ENCODE data around the gene LANCL3. TPM values are rescaled to one million over a fixed set of nuclear protein-coding genes. Genes with fewer than 3 reads are reported as not detected.

Gene LANCL3
- total RNA-seq, 1 experiment from 2014 or later: 0.48 TPM

DNA sequence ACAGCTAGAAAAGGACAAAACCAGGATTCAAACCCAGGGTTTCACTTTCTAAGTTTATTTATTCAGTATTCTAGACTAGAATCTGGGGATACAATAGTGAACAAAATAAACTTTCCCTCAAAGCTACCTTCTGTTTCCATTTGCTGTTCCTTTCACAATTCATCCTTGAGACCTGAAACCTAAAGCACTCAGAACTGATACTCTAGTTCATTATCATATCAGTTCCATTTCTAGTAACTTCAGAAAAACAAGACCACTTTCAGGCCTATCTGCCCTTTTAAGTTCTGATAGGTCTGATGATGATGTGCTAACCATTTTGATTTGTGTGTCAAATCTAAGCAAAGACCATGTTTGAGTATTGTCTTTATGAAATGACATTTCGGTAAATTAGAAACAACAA, 106.3 kb downstream of the LANCL3 start (continued):
- TF ChIP-seq KAT7 (CRISPR knock-in tag; IDR thresholded peaks at IDR 0.05; ENCODE audit: borderline replicate concordance) (no peak), ZNF671 (CRISPR knock-in tag; IDR thresholded peaks at IDR 0.05) (no peak)

DNA sequence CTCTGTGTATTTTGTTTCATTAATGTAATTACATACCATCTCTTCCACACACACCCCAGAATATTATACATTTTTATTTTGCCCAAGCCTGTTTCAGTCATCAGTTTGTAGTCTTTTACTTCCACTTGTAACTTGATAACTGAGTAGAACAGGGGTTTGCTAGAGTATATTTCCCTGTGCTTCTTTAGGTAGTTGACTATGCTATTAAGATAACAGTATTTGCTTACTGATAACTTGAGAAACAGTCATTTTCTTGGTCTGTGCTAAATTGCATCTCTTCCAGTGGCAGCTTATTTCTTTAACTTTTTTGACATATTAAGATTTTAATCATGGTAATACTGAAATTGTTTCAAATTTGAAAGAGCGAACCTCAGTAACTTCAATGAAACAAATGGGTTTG, 107.1 kb downstream of the LANCL3 start:
- TF ChIP-seq, protein P1, sequence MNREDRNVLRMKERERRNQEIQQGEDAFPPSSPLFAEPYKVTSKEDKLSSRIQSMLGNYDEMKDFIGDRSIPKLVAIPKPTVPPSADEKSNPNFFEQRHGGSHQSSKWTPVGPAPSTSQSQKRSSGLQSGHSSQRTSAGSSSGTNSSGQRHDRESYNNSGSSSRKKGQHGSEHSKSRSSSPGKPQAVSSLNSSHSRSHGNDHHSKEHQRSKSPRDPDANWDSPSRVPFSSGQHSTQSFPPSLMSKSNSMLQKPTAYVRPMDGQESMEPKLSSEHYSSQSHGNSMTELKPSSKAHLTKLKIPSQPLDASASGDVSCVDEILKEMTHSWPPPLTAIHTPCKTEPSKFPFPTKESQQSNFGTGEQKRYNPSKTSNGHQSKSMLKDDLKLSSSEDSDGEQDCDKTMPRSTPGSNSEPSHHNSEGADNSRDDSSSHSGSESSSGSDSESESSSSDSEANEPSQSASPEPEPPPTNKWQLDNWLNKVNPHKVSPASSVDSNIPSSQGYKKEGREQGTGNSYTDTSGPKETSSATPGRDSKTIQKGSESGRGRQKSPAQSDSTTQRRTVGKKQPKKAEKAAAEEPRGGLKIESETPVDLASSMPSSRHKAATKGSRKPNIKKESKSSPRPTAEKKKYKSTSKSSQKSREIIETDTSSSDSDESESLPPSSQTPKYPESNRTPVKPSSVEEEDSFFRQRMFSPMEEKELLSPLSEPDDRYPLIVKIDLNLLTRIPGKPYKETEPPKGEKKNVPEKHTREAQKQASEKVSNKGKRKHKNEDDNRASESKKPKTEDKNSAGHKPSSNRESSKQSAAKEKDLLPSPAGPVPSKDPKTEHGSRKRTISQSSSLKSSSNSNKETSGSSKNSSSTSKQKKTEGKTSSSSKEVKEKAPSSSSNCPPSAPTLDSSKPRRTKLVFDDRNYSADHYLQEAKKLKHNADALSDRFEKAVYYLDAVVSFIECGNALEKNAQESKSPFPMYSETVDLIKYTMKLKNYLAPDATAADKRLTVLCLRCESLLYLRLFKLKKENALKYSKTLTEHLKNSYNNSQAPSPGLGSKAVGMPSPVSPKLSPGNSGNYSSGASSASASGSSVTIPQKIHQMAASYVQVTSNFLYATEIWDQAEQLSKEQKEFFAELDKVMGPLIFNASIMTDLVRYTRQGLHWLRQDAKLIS (CRISPR knock-in tag; IDR thresholded peaks at IDR 0.05; ENCODE audit: borderline replicate concordance): no peak
- TF ChIP-seq, protein P2, sequence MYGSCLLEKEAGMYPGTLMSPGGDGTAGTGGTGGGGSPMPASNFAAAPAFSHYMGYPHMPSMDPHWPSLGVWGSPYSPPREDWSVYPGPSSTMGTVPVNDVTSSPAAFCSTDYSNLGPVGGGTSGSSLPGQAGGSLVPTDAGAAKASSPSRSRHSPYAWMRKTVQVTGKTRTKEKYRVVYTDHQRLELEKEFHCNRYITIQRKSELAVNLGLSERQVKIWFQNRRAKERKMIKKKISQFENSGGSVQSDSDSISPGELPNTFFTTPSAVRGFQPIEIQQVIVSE (CRISPR knock-in tag; IDR thresholded peaks at IDR 0.05; ENCODE audit: borderline replicate concordance): no peak
- TF ChIP-seq ZNF121 (CRISPR knock-in tag; IDR thresholded peaks at IDR 0.05): no peak
- TF ChIP-seq, protein P3, sequence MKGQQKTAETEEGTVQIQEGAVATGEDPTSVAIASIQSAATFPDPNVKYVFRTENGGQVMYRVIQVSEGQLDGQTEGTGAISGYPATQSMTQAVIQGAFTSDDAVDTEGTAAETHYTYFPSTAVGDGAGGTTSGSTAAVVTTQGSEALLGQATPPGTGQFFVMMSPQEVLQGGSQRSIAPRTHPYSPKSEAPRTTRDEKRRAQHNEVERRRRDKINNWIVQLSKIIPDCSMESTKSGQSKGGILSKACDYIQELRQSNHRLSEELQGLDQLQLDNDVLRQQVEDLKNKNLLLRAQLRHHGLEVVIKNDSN (CRISPR knock-in tag; IDR thresholded peaks at IDR 0.05): no peak
- no peak for TF ChIP-seq OVOL2 (CRISPR knock-in tag; IDR thresholded peaks at IDR 0.05; ENCODE audit: borderline replicate concordance)
- TF ChIP-seq, protein P4, sequence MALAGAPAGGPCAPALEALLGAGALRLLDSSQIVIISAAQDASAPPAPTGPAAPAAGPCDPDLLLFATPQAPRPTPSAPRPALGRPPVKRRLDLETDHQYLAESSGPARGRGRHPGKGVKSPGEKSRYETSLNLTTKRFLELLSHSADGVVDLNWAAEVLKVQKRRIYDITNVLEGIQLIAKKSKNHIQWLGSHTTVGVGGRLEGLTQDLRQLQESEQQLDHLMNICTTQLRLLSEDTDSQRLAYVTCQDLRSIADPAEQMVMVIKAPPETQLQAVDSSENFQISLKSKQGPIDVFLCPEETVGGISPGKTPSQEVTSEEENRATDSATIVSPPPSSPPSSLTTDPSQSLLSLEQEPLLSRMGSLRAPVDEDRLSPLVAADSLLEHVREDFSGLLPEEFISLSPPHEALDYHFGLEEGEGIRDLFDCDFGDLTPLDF (CRISPR knock-in tag; IDR thresholded peaks at IDR 0.05): no peak
- TF ChIP-seq, protein P5, sequence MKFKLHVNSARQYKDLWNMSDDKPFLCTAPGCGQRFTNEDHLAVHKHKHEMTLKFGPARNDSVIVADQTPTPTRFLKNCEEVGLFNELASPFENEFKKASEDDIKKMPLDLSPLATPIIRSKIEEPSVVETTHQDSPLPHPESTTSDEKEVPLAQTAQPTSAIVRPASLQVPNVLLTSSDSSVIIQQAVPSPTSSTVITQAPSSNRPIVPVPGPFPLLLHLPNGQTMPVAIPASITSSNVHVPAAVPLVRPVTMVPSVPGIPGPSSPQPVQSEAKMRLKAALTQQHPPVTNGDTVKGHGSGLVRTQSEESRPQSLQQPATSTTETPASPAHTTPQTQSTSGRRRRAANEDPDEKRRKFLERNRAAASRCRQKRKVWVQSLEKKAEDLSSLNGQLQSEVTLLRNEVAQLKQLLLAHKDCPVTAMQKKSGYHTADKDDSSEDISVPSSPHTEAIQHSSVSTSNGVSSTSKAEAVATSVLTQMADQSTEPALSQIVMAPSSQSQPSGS (CRISPR knock-in tag; IDR thresholded peaks at IDR 0.05; ENCODE audit: borderline replicate concordance, low read depth): no peak
- TF ChIP-seq, protein P6, sequence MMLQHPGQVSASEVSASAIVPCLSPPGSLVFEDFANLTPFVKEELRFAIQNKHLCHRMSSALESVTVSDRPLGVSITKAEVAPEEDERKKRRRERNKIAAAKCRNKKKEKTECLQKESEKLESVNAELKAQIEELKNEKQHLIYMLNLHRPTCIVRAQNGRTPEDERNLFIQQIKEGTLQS (CRISPR knock-in tag; conservative IDR thresholded peaks at IDR 0.05): no peak
- H3K4me3 Mint-ChIP-seq: no peak overlapping the region
- 0 out of 2 replicates have a peak, but pooled peaks cover 3% of the 10 kb centered on the region for H3K4me1 Mint-ChIP-seq
- H3K27me3 Mint-ChIP-seq (ENCODE audit: low read depth): no peaks in the 10 kb centered on the region
- H3K27ac Mint-ChIP-seq: no peak overlapping the region
- CTCF ChIA-PET: no interaction called here
- POLR2A ChIA-PET: no interaction called here
- ATAC-seq (no peak), DNase-seq (ENCODE audit: low spot score) (no peak)
- no peaks in the 10 kb centered on the region for H3K36me3 Mint-ChIP-seq
- H3K9me3 Mint-ChIP-seq: no peaks in the 10 kb centered on the region

DNA sequence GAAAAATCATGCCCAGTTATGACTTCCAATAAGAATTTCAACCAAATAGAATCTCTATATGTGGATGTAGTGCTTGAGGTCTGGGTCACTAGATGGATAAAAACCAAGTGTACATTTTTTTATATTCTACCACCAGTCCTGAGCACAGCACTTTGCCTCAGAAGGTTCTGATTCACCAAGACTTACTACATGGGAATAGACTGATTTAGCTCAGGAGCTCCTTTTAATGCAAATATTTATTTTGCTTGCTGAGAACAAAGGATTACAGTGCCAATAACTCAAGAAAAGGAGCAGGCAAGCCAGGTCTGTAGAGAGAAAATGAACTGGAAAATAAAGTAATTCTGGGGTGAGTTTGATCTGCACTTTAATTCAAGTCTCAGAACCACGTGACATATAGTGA, 107.8 kb downstream of the LANCL3 start:
- CTCF ChIA-PET: no interaction called here
- Mint-ChIP-seq H3K4me3 (no peak overlapping the region), H3K27ac (no peak overlapping the region), H3K9me3 (no peaks in the 10 kb centered on the region), H3K4me1 (peaks cover 4% of the 10 kb centered on the region), H3K27me3 (ENCODE audit: low read depth) (no peaks in the 10 kb centered on the region), H3K36me3 (no peaks in the 10 kb centered on the region)
- POLR2A ChIA-PET: no interaction called here
- DNase-seq (ENCODE audit: low spot score) (no peak), ATAC-seq (no peak)
- TF ChIP-seq, protein P1 (CRISPR knock-in tag; IDR thresholded peaks at IDR 0.05; ENCODE audit: borderline replicate concordance): no peak
- no peak for TF ChIP-seq SP1 (CRISPR knock-in tag; conservative IDR thresholded peaks at IDR 0.05)
- TF ChIP-seq SMAD3 (CRISPR knock-in tag; IDR thresholded peaks at IDR 0.05; ENCODE audit: borderline replicate concordance): no peak
- TF ChIP-seq ESRRA (CRISPR knock-in tag; IDR thresholded peaks at IDR 0.05; ENCODE audit: borderline replicate concordance): no peak
- no peak for TF ChIP-seq CBFB (CRISPR knock-in tag; IDR thresholded peaks at IDR 0.05; ENCODE audit: low read depth)
- no peak for TF ChIP-seq HMGA2 (CRISPR knock-in tag; IDR thresholded peaks at IDR 0.05)
- TF ChIP-seq NR1H2 (CRISPR knock-in tag; IDR thresholded peaks at IDR 0.05): no peak
- no peak for TF ChIP-seq ZNF219 (CRISPR knock-in tag; IDR thresholded peaks at IDR 0.05; ENCODE audit: borderline replicate concordance)
- TF ChIP-seq, protein P3 (CRISPR knock-in tag; IDR thresholded peaks at IDR 0.05): no peak
- TF ChIP-seq GTF2I (CRISPR knock-in tag; conservative IDR thresholded peaks at IDR 0.05): no peak
- TF ChIP-seq, protein P7, sequence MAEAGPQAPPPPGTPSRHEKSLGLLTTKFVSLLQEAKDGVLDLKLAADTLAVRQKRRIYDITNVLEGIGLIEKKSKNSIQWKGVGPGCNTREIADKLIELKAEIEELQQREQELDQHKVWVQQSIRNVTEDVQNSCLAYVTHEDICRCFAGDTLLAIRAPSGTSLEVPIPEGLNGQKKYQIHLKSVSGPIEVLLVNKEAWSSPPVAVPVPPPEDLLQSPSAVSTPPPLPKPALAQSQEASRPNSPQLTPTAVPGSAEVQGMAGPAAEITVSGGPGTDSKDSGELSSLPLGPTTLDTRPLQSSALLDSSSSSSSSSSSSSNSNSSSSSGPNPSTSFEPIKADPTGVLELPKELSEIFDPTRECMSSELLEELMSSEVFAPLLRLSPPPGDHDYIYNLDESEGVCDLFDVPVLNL (CRISPR knock-in tag; IDR thresholded peaks at IDR 0.05; ENCODE audit: borderline replicate concordance, low read depth): no peak

Data from WTC11 (cell line).